Stimulated activated CD8-positive, alpha-beta memory T cell treated with anti-CD3 and anti-CD28 coated beads, Interleukin-15, amount 100 ng/mL, for 48 hours (primary cell): ENCODE results near the gene KCTD2.
"Not testable (repeated sequence)": the region's sequence is repeated elsewhere in the genome, so short reads cannot be mapped to it uniquely, and the experiment has no call there.

Experiments
- DNase-seq, 2 donors: peaks; one replicate each; pipeline ENCODE4 v3.0.0-alpha.2; 2020; ENCODE audit warnings: low read depth in 2 of 2

KCTD2 gene

GRCh38 chr17:75049706-75050105 lies 2.7 kb downstream of the KCTD2 start:
- no peak for DNase-seq

- no peak for DNase-seq
Measured at GRCh38 chr17:75051941-75052340, 4.9 kb downstream of the KCTD2 start.

GRCh38 chr17:75059369-75060345 lies 12.6 kb downstream of the KCTD2 start:
- no peak for DNase-seq

GRCh38 chr17:75060434-75061054 lies 13.5 kb downstream of the KCTD2 start:
- DNase-seq, result no peak

GRCh38 chr17:75061055-75061438 lies 14.0 kb downstream of the KCTD2 start:
- no peak for DNase-seq

GRCh38 chr17:75061618-75062017 lies 14.6 kb downstream of the KCTD2 start:
- no peak for DNase-seq

- no peak for DNase-seq
Measured at GRCh38 chr17:75063201-75063600, 16.2 kb downstream of the KCTD2 start.

GRCh38 chr17:75063626-75064025 lies 16.6 kb downstream of the KCTD2 start:
- no peak for DNase-seq

GRCh38 chr17:75064040-75064439 lies 17.0 kb downstream of the KCTD2 start:
- no peak for DNase-seq

GRCh38 chr17:75064460-75064859 lies 17.4 kb downstream of the KCTD2 start:
- DNase-seq, result no peak

- DNase-seq, result no peak
Measured at GRCh38 chr17:75064867-75065561, 18.0 kb downstream of the KCTD2 start.

GRCh38 chr17:75065562-75066151 lies 18.6 kb downstream of the KCTD2 start:
- DNase-seq, result no peak

- no peak for DNase-seq
Measured at GRCh38 chr17:75067856-75068255, 20.8 kb downstream of the KCTD2 start.

- DNase-seq, result no peak
Measured at GRCh38 chr17:75068750-75069149, 21.7 kb downstream of the KCTD2 start.

GRCh38 chr17:75069783-75070182 lies 22.8 kb downstream of the KCTD2 start:
- DNase-seq, result no peak

- DNase-seq, result not testable (repeated sequence)
Measured at GRCh38 chr17:75071478-75072271, 24.6 kb downstream of the KCTD2 start.

GRCh38 chr17:75072909-75073308 lies 25.9 kb downstream of the KCTD2 start:
- DNase-seq, result not testable (repeated sequence)

GRCh38 chr17:75073618-75074047 lies 26.6 kb downstream of the KCTD2 start:
- no peak for DNase-seq

GRCh38 chr17:75074532-75074931 lies 27.5 kb downstream of the KCTD2 start:
- DNase-seq, result no peak

GRCh38 chr17:75075597-75076336 lies 28.7 kb downstream of the KCTD2 start:
- no peak for DNase-seq
